CD4-positive, alpha-beta T cell treated with Interleukin-6 at 100 ng/mL for 8 hours (primary cell): ENCODE measurements around the gene BRWD1.

Experiments
- DNase-seq: peaks from one replicate; pipeline ENCODE4 v3.0.0-alpha.2; 2020; ENCODE audit warnings: mixed read lengths, low spot score

The BRWD1 gene

GRCh38 chr21:39327727-39328126 is 14.3 kb upstream of the BRWD1 start:
- DNase-seq, result no peak

- no peak for DNase-seq
Observed at GRCh38 chr21:39326607-39327307, 13.3 kb upstream of the BRWD1 start.

GRCh38 chr21:39325458-39325857 is 12.0 kb upstream of the BRWD1 start:
- no peak for DNase-seq

- DNase-seq, result no peak
Observed at GRCh38 chr21:39321424-39321823, 8.0 kb upstream of the BRWD1 start.

- DNase-seq, result no peak
Observed at GRCh38 chr21:39319814-39320332, 6.4 kb upstream of the BRWD1 start.

- no peak for DNase-seq
Observed at GRCh38 chr21:39319251-39319756, 5.9 kb upstream of the BRWD1 start.

GRCh38 chr21:39318091-39318959 is 4.9 kb upstream of the BRWD1 start:
- no peak for DNase-seq

- DNase-seq, result no peak
Observed at GRCh38 chr21:39317134-39318090, 4.0 kb upstream of the BRWD1 start.

- DNase-seq, result no peak
Observed at GRCh38 chr21:39316729-39317128, 3.3 kb upstream of the BRWD1 start.

GRCh38 chr21:39315603-39316445 is 2.4 kb upstream of the BRWD1 start:
- DNase-seq, result peak; percentile 19

- DNase-seq, result peak; percentile 34
Observed at GRCh38 chr21:39314143-39315027, 953 bp upstream of the BRWD1 start.

GRCh38 chr21:39313042-39313570 is 326 bp downstream of the BRWD1 start:
- no peak for DNase-seq

GRCh38 chr21:39312112-39313041 is 1.1 kb downstream of the BRWD1 start:
- peak; percentile 93 for DNase-seq

- DNase-seq, result no peak
Observed at GRCh38 chr21:39311164-39311563, 2.3 kb downstream of the BRWD1 start.

- no peak for DNase-seq
Observed at GRCh38 chr21:39307466-39307865, 6.0 kb downstream of the BRWD1 start.

GRCh38 chr21:39300587-39300986 is 12.8 kb downstream of the BRWD1 start:
- no peak for DNase-seq

GRCh38 chr21:39296891-39297290 is 16.5 kb downstream of the BRWD1 start:
- DNase-seq, result no peak

- no peak for DNase-seq
Observed at GRCh38 chr21:39288987-39289386, 24.4 kb downstream of the BRWD1 start.
